Inflammatory macrophage (primary cell): ENCODE measurements around the gene BCAS3.

Experiments
- DNase-seq, 2 donors: peaks; one replicate each; pipeline ENCODE4 v3.0.0-alpha.2; 2020 to 2022

The BCAS3 gene

GRCh38 chr17:61302953-61303816 is 625.5 kb downstream of the BCAS3 start:
- DNase-seq: no peak

GRCh38 chr17:61303817-61304096 is 626.1 kb downstream of the BCAS3 start:
- no peak for DNase-seq

GRCh38 chr17:61305024-61305423 is 627.4 kb downstream of the BCAS3 start:
- DNase-seq: no peak

- no peak for DNase-seq
Observed at GRCh38 chr17:61306003-61306402, 628.4 kb downstream of the BCAS3 start.

- no peak for DNase-seq
Observed at GRCh38 chr17:61307905-61308886, 630.5 kb downstream of the BCAS3 start.

- no peak for DNase-seq
Observed at GRCh38 chr17:61309362-61310256, 632.0 kb downstream of the BCAS3 start.

- no peak for DNase-seq
Observed at GRCh38 chr17:61310590-61310989, 632.9 kb downstream of the BCAS3 start.

- DNase-seq: no peak
Observed at GRCh38 chr17:61312406-61313295, 635.0 kb downstream of the BCAS3 start.

- no peak for DNase-seq
Observed at GRCh38 chr17:61313461-61314326, 636.0 kb downstream of the BCAS3 start.

- no peak for DNase-seq
Observed at GRCh38 chr17:61314368-61315078, 636.9 kb downstream of the BCAS3 start.

- no peak for DNase-seq
Observed at GRCh38 chr17:61316633-61317032, 639.0 kb downstream of the BCAS3 start.

- DNase-seq: no peak
Observed at GRCh38 chr17:61317779-61318178, 640.1 kb downstream of the BCAS3 start.

GRCh38 chr17:61318684-61319098 is 641.0 kb downstream of the BCAS3 start:
- DNase-seq: no peak

GRCh38 chr17:61321344-61321743 is 643.7 kb downstream of the BCAS3 start:
- DNase-seq: no peak

- DNase-seq: no peak
Observed at GRCh38 chr17:61322325-61323002, 644.8 kb downstream of the BCAS3 start.

- DNase-seq: no peak
Observed at GRCh38 chr17:61323003-61323908, 645.6 kb downstream of the BCAS3 start.

GRCh38 chr17:61323909-61324868 is 646.5 kb downstream of the BCAS3 start:
- DNase-seq: no peak
